Ovary (tissue), 3 donors: Measurements from ENCODE around the gene PRKG1.

ENCODE experiments used
- CTCF ChIP-seq, 3 donors: fragments of 450-650 bp in 2 of 3; fragments of 200-600 bp in 1 of 3; IDR thresholded peaks; one replicate each; pipeline versions ENCODE4 v1.5.1 to v1.8.0; 2016 to 2022; ENCODE audit warnings: antibody characterized with exemption in 3 of 3, mild to moderate bottlenecking in 1 of 3
- EP300 ChIP-seq: sonication (generic); formaldehyde crosslinking; IDR thresholded peaks from one replicate; pipeline ENCODE4 v1.6.1; 2017; ENCODE audit warnings: antibody characterized with exemption
- POLR2A ChIP-seq: fragments of 450-650 bp; IDR thresholded peaks from one replicate; pipeline ENCODE4 v1.6.1; 2017; ENCODE audit warnings: antibody characterized with exemption, mild to moderate bottlenecking, moderate library complexity
- donor health status: DM: no; HTN: no; CAD: no.

- TF ChIP-seq POLR2A (no peak), CTCF (IDR thresholded peaks at IDR 0.05) (no peak), EP300 (no peak)
Measured at GRCh38 chr10:52115823-52116222, 1041.5 kb downstream of the PRKG1 start.
